SU-DHL-6 (cell line): ENCODE data around the gene AGTPBP1.

Experiments
- H2AFZ ChIP-seq: fragments of 200-600 bp; sonication (generic); 2 replicates; pipeline ENCODE4 v1.6.1; 2014; ENCODE audit warnings: low read depth, mild to moderate bottlenecking, moderate library complexity, mixed read lengths, antibody characterized with exemption, low read length; ENCODE audit not compliant: severe bottlenecking
- H3F3A ChIP-seq: fragments of 200-600 bp; shearing (Covaris generic); 2 replicates; pipeline ENCODE4 v1.6.0; 2016; ENCODE audit warnings: antibody characterized with exemption, mild to moderate bottlenecking; ENCODE audit not compliant: insufficient read depth
- H3K27ac ChIP-seq: fragments of 200-600 bp; sonication (generic); 2 replicates; pipeline ENCODE4 v1.5.1; 2016; ENCODE audit warnings: low read depth, mild to moderate bottlenecking, low read length, moderate library complexity, mixed read lengths
- H3K27me3 ChIP-seq: fragments of 200-600 bp; sonication (generic), shearing (Covaris generic); 2 replicates; pipeline ENCODE4 v1.6.0; 2014; ENCODE audit warnings: mild to moderate bottlenecking, low read length
- H3K36me3 ChIP-seq: fragments of 200-600 bp; sonication (generic); 2 replicates; pipeline ENCODE4 v1.6.1; 2014; ENCODE audit warnings: mild to moderate bottlenecking, low read length, mixed read lengths
- H3K4me2 ChIP-seq: fragments of 300-600, 200-600 bp; shearing (Covaris generic), sonication (generic); 2 replicates; pipeline ENCODE4 v1.6.0; 2014; ENCODE audit warnings: low read length, low read depth, mild to moderate bottlenecking; ENCODE audit not compliant: poor library complexity, severe bottlenecking
- H3K4me3 ChIP-seq: fragments of 200-600 bp; sonication (generic); 2 replicates; pipeline ENCODE4 v1.5.1; 2014; ENCODE audit warnings: antibody characterized with exemption, low read length, mild to moderate bottlenecking, mixed read lengths; ENCODE audit not compliant: insufficient read depth, poor library complexity, severe bottlenecking
- H3K79me2 ChIP-seq: fragments of 200-600 bp; sonication (generic); 2 replicates; pipeline ENCODE4 v1.6.1; 2014; ENCODE audit warnings: mild to moderate bottlenecking, low read length, moderate library complexity; ENCODE audit not compliant: insufficient read depth
- H3K9ac ChIP-seq: fragments of 200-600 bp; sonication (generic); 2 replicates; pipeline ENCODE4 v1.7.0; 2014; ENCODE audit warnings: mild to moderate bottlenecking, low read length
- H3K9me2 ChIP-seq: fragments of 200-600 bp; sonication (generic); replicated peaks from 2 replicates; pipeline ENCODE4 v1.6.1; 2014; ENCODE audit warnings: low read length; ENCODE audit not compliant: insufficient read depth
- H3K9me3 ChIP-seq: fragments of 200-600 bp; sonication (generic); 2 replicates; pipeline ENCODE4 v1.6.1; 2014; ENCODE audit warnings: low read length, mixed read lengths; ENCODE audit not compliant: insufficient read depth
- H4K20me1 ChIP-seq: fragments of 200-600 bp; sonication (generic); 2 replicates; pipeline ENCODE4 v1.6.1; 2014; ENCODE audit warnings: low read depth, mild to moderate bottlenecking, antibody characterized with exemption, low read length, moderate library complexity, mixed read lengths
- CTCF ChIP-seq: fragments of 200-600 bp; sonication (generic); IDR thresholded peaks from one replicate; pipeline ENCODE4 v1.5.1; 2017; ENCODE audit warnings: antibody characterized with exemption, mild to moderate bottlenecking, low read length, moderate library complexity; ENCODE audit not compliant: insufficient read depth, poor library complexity, severe bottlenecking
- EZH2phosphoT487 ChIP-seq: fragments of 200-600 bp; sonication (generic), shearing (Covaris generic); conservative IDR thresholded peaks from 2 replicates; pipeline ENCODE4 v1.6.1; 2018; ENCODE audit warnings: mild to moderate bottlenecking, antibody characterized with exemption, low read length, moderate library complexity, mixed read lengths

The AGTPBP1 gene

GRCh38 chr9:85516976-85517637, 224.6 kb downstream of the AGTPBP1 start:
- H3K36me3 ChIP-seq: no peaks in the 10 kb centered on the region
- H3K9me2 ChIP-seq: no peaks in the 10 kb centered on the region
- H3K27me3 ChIP-seq: no peaks in the 10 kb centered on the region
- H3F3A ChIP-seq: no peaks in the 10 kb centered on the region
- no peak overlapping the region for H3K4me3 ChIP-seq
- H3K9ac ChIP-seq: no peak overlapping the region
- H3K9me3 ChIP-seq: no peaks in the 10 kb centered on the region
- no peak overlapping the region for H2AFZ ChIP-seq
- no peaks in the 10 kb centered on the region for H4K20me1 ChIP-seq
- no peak overlapping the region for H3K27ac ChIP-seq
- TF ChIP-seq CTCF (no peak), EZH2phosphoT487 (no peak)
- no peaks in the 10 kb centered on the region for H3K79me2 ChIP-seq
- H3K4me2 ChIP-seq: no peak overlapping the region

GRCh38 chr9:85516455-85516854, 225.3 kb downstream of the AGTPBP1 start:
- no peaks in the 10 kb centered on the region for H3K9me2 ChIP-seq
- no peaks in the 10 kb centered on the region for H3K36me3 ChIP-seq
- no peaks in the 10 kb centered on the region for H3F3A ChIP-seq
- no peak for TF ChIP-seq EZH2phosphoT487
- no peak for TF ChIP-seq CTCF
- H3K79me2 ChIP-seq: no peaks in the 10 kb centered on the region
- H2AFZ ChIP-seq: no peak overlapping the region
- H3K9ac ChIP-seq: no peak overlapping the region
- H4K20me1 ChIP-seq: no peaks in the 10 kb centered on the region
- H3K27ac ChIP-seq: no peak overlapping the region
- H3K4me2 ChIP-seq: no peak overlapping the region
- H3K4me3 ChIP-seq: no peak overlapping the region
- no peaks in the 10 kb centered on the region for H3K9me3 ChIP-seq
- no peaks in the 10 kb centered on the region for H3K27me3 ChIP-seq

GRCh38 chr9:85515021-85515420, 226.7 kb downstream of the AGTPBP1 start:
- no peak overlapping the region for H3K27ac ChIP-seq
- TF ChIP-seq CTCF: no peak
- TF ChIP-seq EZH2phosphoT487: no peak
- no peak overlapping the region for H2AFZ ChIP-seq
- no peaks in the 10 kb centered on the region for H4K20me1 ChIP-seq
- H3F3A ChIP-seq: no peaks in the 10 kb centered on the region
- H3K9me3 ChIP-seq: no peaks in the 10 kb centered on the region
- H3K4me3 ChIP-seq: no peak overlapping the region
- no peaks in the 10 kb centered on the region for H3K9me2 ChIP-seq
- H3K79me2 ChIP-seq: no peaks in the 10 kb centered on the region
- H3K4me2 ChIP-seq: no peak overlapping the region
- H3K27me3 ChIP-seq: no peaks in the 10 kb centered on the region
- H3K36me3 ChIP-seq: no peaks in the 10 kb centered on the region
- no peak overlapping the region for H3K9ac ChIP-seq
